GM18519 (cell line): Measurements from ENCODE around the gene CCNG2.

Experiments
- ATAC-seq: cut with Tn5 transposase; IDR thresholded peaks from one replicate; pipeline ENCODE4 v1.9.1; 2021; ENCODE audit warnings: mild to moderate bottlenecking, moderate library complexity; ENCODE audit not compliant: unreplicated experiment, low FRiP score

Gene CCNG2

DNA sequence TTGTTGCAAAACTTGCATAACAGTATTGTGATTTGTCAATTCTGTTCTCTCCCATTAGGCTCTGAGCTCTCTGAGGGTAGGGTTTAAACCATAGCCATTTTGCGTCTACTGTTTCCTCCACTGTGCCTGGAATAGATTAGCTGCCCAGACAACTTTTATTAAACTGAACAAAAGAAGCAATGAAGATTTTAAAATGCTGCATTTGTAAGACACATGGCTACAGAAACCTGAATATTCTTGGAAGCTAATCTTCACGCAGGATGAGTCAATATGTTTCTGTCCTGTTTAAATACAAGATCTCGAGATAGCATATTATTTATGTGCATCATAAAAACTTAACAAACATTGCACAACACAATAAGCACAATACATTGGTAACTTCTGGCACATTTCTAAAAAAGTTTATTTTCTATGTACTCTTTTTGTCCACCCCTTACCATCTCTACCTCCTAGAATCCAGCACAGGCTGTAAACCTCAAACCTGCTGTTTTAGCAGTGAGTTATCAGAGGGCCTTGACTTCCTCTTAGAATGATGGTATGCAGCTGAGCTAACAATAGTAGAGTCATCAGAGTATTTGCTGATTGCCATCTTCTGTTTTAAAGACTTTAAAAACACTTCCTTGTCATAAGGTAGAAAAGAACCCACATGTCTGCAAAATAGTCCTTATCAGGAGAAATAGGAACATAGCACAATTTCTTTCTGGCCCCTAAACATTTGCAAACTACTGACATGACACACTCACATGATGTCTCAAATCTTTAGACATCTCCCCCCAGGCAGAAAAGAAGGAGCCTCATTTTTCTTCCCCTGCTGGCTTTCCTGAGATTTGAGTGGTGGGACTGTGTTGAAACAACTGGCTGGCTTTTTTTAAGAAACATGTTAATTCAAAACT lies 10.6 kb upstream of the CCNG2 start:
- no peak for ATAC-seq

DNA sequence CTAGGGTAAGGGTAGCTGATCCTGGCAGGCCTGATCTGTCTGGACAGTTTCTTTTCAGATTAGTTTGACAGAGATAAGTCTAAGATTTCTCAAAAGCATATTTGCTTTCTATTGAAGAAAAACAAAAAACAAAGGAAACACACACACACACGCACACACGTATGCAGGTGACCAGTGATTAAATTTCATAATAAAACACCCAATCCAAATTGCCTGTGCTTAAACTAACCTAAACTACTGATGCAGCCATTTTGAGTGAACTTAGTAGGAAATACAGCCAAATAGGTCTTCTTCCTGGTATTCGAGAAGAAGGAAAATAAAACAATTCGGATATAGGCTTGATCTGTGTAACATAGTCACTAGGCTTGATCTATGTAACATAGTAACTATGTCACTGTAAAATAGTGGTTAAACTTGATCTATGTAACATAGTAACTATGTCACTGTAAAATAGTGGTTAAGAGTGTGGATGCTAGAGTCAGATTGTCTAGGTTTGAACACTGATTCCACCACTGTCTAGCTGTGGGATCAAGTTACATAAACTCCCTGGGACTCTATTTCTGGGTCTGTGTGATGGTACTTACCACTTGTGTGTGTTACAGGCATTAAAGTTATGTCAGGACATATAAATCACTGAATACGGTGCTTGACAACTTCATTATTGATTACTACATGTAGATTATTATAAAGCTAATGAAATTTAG lies 9.8 kb upstream of the CCNG2 start:
- no peak for ATAC-seq

DNA sequence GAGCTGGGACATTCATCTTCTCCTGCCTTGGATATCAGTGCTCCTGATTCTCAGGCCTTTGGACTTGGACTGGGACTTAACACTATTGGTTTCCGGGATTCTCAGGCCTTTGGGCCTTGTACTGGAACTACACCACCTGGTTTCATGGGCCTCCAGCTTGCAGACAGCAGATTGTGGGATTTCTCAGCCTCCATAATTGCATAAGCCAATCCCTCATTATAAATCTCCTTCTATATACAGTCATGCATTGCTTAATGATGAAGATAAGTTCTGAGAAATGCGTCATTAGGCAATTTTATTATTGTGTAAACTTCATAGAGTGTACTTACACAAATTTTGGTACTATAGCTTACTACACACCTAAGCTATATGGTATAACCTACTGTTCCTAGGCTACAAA lies 8.9 kb upstream of the CCNG2 start:
- ATAC-seq, result no peak

DNA sequence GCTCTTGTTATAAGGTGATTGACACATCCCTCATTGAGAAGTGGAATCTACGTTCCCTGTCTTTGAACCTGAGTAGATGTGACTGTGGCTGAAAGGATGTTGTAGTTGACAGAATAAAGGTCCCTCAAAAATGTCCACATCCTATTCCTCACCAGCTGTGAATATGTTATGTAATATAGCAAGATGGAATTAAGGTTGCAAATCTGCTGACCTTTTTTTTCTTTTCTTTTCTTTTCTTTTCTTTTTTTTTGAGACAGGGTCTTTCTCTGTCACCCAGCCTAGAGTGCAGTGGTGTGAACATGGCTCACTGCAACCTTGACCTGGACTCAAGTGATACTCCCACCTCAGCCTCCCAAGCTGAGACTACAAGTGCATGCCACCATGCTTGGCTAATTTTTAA lies 7.2 kb upstream of the CCNG2 start:
- ATAC-seq, result no peak

DNA sequence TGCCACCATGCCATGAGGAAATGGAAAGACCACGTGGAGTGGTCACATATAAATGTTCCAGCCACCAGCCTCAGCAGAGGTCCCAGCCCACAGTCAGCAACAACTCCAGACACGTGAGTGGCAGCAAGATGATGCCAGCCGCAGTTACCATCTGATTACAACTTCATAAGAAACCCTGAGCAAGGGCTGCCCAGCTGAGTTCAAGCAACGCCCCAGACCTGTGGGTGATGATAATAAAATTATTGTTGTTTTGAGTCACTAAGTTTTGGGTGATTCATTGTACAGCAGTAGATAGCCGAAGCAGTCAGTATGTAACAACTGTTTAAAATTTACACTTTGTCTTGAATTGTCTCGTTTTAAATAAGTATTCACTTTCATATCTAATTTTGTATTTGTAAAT lies 5.8 kb upstream of the CCNG2 start:
- no peak for ATAC-seq

DNA sequence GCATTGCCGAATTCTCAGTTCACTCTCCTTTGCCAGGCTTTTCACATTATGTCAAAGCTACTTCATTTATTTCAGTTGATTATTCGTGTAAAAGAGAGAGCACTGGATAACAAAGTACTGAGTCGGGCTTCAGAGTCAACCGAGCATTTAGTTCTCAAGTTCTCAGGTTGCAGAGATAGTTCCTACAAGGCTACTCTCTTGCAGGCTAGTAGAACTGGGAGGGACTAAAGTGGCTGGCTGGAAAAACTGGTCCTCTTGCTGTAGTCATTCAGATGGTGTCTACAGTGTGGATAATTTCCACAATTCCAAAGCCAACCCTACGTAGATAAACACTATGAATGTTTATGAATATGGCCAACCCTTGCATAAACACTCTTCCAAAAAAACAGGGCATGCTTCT lies 4.6 kb upstream of the CCNG2 start:
- no peak for ATAC-seq

DNA sequence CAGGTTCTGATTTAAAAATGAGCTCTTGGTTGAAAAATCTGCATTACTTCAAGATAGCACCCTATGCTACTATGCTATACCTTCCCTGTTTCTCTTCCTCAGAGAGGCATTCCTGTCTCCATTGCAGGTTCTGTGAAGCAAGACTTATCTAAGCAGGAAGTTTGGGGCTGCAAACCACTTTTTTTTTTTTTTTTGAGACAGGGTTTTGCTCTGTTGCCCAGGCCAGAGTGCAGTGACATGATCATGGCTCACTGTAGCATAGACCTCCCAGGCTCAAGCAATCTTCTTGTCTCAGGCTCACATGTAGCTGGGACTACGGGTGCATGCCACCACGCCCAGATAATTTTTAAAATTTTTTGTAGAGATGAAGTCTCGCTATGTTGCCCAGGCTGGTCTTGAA lies 4.0 kb upstream of the CCNG2 start:
- no peak for ATAC-seq

DNA sequence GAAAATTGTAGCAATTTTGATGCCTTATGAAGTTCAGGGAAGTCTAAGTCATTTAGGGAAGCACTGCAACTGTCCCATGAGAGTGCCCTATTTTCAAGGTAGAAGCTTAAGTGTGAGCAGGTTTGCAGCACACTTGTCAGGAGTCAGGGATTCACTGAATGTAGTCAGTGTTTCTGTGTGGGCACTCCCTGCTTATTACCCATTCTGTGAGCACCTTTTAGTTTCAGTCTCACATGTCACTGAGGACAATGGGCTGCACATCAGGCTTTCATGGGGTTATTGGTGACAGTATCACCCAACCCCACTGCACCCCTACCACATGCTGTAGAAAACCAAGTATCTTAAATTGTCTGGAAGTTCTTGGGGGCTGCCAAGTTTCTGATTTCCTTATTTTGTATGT lies 2.9 kb upstream of the CCNG2 start:
- no peak for ATAC-seq

DNA sequence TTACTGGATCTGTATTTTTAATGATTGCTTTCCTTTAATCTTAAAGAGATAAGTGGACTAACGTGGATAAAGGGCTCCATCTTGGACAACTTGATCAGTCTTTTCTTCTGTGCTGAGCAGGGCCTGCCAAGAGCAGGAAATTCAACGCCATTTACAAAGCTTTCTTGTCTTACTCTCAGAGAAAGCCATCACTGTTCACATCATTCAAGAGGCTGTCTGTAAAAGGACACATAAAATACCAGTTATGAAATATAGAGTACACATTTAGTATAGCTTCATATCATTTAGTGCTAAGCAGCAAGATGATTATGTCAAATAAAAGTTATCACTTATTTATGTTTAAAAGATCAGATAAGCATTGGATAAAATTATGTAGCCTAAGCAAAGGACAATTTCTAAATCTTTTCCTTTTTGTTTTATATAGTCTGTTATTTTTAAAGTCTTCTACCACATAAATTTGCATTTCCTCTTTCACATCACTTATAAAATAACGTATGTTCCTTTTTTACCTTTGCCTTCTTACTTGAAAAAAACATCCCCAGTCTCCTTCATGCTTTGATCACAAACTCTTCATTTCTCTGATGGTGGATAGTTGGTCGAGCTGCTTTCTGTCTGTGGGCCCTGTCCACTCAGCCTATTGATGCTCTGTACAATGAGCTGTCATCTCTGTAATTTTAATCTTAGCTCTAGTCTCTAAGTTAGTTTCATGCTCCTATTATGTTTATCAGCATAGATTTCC lies 2.1 kb upstream of the CCNG2 start:
- ATAC-seq, result no peak

DNA sequence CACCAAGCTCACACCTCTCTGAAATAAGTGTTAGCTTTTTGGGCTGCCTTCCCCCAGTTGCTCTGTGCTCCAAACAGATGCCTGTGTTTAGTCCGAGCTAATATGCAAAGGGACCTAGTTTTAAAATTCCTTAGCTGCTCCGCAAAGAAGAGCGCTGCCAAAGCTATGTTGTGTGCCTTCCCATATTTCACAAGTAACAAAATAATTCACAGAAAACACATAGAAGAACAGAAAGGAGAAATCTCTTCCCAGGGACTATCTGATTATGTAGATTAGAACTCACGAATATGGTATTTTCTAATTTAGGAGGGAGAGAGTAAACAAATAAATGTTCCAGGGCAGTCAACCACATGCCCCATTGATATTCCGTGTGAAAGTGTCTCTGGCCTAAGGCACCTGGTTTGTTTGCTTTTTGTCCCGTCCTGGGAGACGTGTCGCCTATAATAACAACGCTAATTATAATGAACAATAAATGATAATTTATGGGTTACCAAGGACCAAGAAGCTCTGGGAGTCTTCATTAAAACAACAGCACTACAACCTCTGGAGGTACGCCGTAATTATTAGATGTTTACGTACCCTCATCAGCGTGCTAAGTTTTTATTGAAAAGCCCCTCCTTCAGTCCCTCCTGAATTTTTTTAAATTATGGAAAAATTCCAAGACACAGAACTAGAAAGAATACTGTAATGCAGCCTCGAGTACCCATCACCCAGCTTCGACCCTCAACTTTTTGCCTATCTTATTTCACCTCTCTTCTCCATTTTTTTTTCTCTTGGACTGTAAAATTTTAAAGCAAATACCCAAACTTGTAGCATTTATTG lies 1.2 kb upstream of the CCNG2 start:
- no peak for ATAC-seq

DNA sequence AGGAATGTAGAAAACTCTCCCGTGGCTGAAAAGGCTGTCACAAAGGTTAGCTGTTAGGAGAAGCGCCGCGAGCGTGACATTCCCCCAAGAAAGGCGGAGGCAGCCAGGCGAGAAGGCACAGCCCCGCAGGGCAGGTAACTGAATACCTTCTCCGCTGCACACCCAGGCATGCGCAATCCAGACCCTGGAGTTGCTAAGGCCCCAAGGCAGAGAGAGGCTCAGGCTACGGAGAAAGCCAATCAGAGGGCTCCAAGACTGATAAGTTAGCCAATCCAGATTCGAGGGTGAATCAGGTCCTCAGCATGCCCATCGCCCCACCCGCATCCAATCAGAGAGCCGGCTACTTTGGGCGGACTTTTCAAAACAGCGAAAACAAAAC lies 485 bp upstream of the CCNG2 start:
- ATAC-seq, result peak; percentile 90

DNA sequence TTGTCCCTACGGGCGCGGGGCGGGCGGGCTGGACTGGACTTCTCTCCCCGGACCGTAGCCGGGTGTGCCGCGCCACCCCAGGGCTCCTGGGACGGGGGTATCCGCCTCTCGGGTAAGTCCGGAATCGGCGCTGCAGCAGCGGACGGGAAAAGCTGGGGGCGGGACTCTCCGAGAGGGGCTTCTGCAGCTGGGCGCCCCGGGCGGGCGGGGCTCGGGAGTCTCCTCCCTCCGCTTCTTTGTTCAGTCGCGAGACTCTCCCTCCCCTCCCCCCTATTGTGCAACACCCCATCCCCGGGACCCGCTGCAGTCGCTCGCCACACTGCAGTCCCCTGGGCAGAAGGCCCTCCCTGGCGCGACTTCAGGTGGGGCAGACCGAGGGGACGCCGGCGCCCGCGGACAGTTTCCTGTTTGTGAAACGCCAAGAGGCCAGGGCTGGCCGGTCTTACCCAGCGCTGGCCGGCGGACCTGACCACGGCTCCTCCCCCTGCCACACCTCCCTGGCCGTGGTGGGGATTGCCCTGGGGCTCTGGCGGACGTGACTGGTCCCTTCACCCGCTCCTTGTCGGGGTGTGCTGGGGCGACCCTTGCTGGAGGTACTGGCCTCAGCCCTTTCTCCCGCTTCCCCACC lies 966 bp downstream of the CCNG2 start:
- ATAC-seq, result peak; percentile 25

DNA sequence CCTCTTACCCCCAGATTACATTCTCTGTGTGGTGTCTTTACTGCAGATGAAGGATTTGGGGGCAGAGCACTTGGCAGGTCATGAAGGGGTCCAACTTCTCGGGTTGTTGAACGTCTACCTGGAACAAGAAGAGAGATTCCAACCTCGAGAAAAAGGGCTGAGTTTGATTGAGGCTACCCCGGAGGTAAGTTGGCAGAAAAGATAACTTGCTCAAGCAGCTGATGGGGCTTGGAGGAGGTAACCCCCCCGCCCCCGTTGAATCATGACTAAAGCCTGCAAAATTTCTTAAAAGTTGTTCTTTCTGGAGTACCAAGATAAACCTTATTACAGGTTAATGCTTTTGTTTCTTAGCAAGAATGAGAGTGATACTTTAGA lies 1.5 kb downstream of the CCNG2 start:
- no peak for ATAC-seq

DNA sequence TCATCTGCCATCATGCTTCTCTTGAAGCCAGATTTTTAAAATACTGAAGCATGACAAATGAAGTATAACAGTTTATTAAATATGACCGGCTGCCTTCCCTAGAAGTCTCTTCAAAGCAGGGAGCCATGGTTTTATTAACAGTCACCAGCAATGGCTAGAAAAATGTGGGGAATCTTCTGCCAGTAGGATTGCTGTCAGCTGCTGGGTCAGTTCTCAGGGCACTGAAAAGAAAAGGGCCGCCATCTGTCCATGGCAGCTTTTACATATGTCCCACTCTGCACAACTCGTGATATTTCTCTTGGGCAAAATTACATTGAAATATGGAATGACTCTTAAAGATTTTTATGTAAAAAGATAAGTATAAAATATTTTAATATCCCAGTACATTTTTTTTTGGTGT lies 2.8 kb downstream of the CCNG2 start:
- ATAC-seq, result no peak

DNA sequence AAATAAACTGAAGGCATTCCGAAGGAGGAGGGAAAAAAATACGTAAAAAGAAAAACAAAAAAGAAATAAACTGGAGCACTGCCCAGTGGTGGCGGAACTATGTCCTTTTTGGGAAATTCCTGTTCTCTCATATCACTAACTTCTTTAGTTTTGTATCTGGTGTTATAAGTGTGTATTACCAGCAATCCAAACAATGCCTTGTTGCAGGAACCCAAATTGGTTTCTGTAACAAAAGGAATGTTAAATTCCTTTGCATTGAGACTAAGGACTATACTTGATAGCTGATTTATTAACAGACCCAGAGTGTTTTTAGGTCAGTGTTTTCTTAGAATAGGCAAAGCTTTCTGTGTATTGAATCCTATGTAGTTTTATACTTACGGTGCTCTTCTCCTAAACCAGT lies 6.6 kb downstream of the CCNG2 start:
- no peak for ATAC-seq

DNA sequence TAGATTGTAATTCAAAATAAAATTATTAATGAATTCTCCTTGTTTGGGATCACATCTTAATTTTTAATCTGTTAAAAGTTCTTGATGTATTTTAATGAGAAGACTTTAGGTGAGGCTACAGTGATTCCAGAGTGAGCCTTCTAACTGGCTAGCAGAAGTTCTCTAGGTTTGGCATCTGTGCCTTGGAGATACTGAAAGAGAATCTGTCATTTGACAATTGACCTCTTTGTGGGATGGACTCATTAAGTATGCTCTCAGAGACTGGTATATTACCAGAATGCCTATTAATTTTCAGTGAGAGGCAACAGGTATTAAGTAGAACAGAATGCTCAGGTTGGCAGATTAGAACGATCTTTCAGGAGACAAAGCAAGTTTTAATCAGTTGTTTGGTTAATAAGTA lies 10.2 kb downstream of the CCNG2 start:
- no peak for ATAC-seq

DNA sequence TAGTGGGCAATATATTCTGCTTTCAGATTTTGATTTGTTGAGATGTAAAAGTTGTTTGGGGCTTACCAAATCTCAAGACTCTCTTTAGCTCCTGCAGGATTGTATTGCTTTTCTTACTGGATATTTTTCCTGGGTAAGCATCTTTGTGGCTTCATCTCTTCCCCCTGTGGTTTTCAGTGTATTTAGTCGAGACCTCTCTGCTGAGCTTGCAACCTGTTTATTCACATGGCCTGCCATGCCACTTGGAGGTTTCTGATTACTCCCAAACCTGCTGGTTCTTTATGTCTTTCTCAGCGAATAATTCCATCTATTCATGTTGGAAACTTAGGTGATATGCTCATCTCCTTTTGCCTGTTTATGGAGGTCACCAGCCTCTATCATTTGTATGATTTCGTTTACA lies 10.9 kb downstream of the CCNG2 start:
- ATAC-seq, result no peak

DNA sequence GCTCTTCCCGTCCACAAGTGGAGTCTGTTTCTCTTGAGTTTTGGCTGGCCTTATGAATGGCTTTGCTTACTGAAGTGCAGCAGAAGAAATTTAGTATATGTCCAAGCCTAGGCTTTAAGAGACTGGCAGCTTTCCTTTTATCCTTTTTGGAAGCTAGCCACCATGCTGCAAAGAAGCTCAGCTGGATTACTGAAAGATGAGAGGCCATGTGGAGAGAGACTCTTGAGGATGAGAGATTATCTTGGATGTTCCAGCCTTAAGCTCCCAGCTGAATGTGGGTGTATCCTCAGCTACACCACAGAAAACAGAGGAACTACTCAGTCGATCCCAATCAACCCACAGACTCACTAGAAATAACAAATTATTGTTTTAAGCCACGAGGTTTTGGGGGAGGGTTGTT lies 12.5 kb downstream of the CCNG2 start:
- no peak for ATAC-seq

DNA sequence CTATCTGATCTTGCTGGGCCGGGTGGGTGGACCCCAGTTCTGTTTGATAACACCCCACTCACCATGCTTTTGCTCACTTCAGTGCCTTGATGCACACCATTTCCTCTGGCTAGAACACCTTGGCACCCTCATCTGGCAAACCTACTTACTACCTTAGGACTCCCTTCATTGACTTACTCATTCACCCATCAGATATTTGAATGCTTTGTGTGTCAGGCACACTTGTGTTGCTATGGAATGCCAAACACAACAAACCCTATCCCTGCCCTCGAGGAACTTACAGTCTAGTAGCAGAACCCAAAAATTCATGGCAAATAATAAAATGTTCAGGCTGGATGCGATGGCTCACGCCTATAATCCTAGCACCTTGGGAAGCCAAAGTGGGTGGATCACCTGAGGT lies 13.9 kb downstream of the CCNG2 start:
- ATAC-seq, result no peak

DNA sequence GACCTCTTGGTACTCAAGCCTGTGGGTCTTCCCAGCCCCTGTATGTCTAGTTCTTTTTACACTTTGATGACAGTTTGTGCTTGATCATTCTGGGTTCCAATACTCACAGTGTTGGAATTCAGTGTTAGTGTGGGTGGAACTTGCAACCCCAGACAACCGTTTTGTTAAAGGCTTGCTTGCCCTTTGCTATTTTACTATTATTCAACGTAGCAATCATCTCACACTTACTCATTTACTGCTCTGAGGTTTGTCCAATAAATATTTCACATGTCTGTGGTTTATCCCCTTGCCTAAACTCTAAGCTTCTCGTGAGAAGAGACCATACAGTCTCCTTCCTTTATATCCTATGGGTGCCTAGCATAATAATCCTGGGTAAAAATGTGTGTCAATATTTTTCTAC lies 15.3 kb downstream of the CCNG2 start:
- no peak for ATAC-seq
